ENCODE results near the gene PBXIP1. TPM values are rescaled to one million over a fixed set of nuclear protein-coding genes. Genes with fewer than 3 reads are reported as not detected.
A peak's percentile ranks its signal among the peaks of the same experiment; 100 is the strongest.

The PBXIP1 gene
- total and polyA plus RNA-seq, 2 of the 13 experiments (the other 11 are each of a cell fraction or from before 2014, with no cell fraction given): 16.3 to 31.9 TPM

DNA sequence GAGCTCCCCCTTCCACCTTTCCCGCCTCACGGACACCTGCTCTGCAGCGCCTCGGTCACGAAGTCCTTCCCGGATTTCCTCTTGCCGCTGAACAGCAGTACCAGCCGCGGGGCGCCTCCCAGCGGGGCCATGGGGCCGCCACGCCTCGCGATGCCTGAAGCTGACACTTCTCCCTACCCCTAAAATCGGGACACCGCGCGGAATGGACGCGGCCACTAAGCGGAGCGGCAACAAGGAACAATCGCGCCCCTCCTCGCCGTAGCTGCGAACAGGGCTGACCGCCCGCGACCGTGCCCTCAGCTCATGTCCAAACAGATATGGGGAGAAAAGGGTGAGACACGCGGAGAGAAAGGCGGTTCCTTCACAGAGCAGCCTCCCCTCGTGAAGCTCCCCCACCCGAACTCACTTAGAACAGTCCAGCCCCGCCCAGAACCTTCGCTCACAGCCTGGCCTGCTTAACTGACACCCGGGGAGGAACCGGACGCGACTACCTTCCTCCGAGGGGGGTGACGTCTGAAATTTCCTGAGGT lies 19.3 kb downstream of the PBXIP1 start, which contains the start of gene PMVK (continued):
- TF ChIP-seq KIAA2018 (CRISPR knock-in tag; IDR thresholded peaks at IDR 0.05; ENCODE audit: borderline replicate concordance): no peak; the same call in 1 of the 2 replicates
- peak; percentile 94 for TF ChIP-seq ZFP36L2 (CRISPR knock-in tag; IDR thresholded peaks at IDR 0.05)
- no peak for TF ChIP-seq SOX6 (IDR thresholded peaks at IDR 0.05)
- peak; percentile 76 for TF ChIP-seq SOX6 (CRISPR knock-in tag; IDR thresholded peaks at IDR 0.05)
- TF ChIP-seq ZBTB7B (CRISPR knock-in tag; IDR thresholded peaks at IDR 0.05): peak; percentile 22; the same call in 1 of the 2 replicates
- peak; percentile 97 for TF ChIP-seq NAIF1 (CRISPR knock-in tag; IDR thresholded peaks at IDR 0.05; ENCODE audit: borderline replicate concordance)
- no peak for TF ChIP-seq SRF (IDR thresholded peaks at IDR 0.05; ENCODE audit: low read depth, low read length)
- TF ChIP-seq KMT2B (CRISPR knock-in tag; IDR thresholded peaks at IDR 0.05): peak; percentile 83; the same call in 1 of the 2 replicates
- TF ChIP-seq ZNF572 (CRISPR knock-in tag; IDR thresholded peaks at IDR 0.05): 0 out of 2 replicates have a peak, but pooled peaks have one; percentile 75
- peak; percentile 97 for TF ChIP-seq MEF2D (CRISPR knock-in tag; IDR thresholded peaks at IDR 0.05)
- TF ChIP-seq DNMT1 (CRISPR knock-in tag; IDR thresholded peaks at IDR 0.05): peak; percentile 93; the same call in 1 of the 2 replicates
- TF ChIP-seq, protein P1, sequence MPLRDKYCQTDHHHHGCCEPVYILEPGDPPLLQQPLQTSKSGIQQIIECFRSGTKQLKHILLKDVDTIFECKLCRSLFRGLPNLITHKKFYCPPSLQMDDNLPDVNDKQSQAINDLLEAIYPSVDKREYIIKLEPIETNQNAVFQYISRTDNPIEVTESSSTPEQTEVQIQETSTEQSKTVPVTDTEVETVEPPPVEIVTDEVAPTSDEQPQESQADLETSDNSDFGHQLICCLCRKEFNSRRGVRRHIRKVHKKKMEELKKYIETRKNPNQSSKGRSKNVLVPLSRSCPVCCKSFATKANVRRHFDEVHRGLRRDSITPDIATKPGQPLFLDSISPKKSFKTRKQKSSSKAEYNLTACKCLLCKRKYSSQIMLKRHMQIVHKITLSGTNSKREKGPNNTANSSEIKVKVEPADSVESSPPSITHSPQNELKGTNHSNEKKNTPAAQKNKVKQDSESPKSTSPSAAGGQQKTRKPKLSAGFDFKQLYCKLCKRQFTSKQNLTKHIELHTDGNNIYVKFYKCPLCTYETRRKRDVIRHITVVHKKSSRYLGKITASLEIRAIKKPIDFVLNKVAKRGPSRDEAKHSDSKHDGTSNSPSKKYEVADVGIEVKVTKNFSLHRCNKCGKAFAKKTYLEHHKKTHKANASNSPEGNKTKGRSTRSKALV (CRISPR knock-in tag; IDR thresholded peaks at IDR 0.05): no peak; the same call in none of the 2 replicates
- TF ChIP-seq, protein P2, sequence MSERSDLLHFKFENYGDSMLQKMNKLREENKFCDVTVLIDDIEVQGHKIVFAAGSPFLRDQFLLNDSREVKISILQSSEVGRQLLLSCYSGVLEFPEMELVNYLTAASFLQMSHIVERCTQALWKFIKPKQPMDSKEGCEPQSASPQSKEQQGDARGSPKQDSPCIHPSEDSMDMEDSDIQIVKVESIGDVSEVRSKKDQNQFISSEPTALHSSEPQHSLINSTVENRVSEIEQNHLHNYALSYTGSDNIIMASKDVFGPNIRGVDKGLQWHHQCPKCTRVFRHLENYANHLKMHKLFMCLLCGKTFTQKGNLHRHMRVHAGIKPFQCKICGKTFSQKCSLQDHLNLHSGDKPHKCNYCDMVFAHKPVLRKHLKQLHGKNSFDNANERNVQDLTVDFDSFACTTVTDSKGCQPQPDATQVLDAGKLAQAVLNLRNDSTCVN (CRISPR knock-in tag; IDR thresholded peaks at IDR 0.05; ENCODE audit: borderline replicate concordance): peak; percentile 91
- TF ChIP-seq, protein P3, sequence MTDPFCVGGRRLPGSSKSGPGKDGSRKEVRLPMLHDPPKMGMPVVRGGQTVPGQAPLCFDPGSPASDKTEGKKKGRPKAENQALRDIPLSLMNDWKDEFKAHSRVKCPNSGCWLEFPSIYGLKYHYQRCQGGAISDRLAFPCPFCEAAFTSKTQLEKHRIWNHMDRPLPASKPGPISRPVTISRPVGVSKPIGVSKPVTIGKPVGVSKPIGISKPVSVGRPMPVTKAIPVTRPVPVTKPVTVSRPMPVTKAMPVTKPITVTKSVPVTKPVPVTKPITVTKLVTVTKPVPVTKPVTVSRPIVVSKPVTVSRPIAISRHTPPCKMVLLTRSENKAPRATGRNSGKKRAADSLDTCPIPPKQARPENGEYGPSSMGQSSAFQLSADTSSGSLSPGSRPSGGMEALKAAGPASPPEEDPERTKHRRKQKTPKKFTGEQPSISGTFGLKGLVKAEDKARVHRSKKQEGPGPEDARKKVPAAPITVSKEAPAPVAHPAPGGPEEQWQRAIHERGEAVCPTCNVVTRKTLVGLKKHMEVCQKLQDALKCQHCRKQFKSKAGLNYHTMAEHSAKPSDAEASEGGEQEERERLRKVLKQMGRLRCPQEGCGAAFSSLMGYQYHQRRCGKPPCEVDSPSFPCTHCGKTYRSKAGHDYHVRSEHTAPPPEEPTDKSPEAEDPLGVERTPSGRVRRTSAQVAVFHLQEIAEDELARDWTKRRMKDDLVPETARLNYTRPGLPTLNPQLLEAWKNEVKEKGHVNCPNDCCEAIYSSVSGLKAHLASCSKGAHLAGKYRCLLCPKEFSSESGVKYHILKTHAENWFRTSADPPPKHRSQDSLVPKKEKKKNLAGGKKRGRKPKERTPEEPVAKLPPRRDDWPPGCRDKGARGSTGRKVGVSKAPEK (CRISPR knock-in tag; IDR thresholded peaks at IDR 0.05; ENCODE audit: borderline replicate concordance): peak; percentile 94
